ENCODE measurements around the gene GDAP1L1.
A peak's percentile ranks its signal among the peaks of the same experiment; 100 is the strongest.

GDAP1L1 gene

GRCh38 chr20:44247131-44247571 lies at the start of gene GDAP1L1:
Gene GDAP1L1, plus strand, starts transcription at chr20:44247308. Its CDS starts 27 bp downstream, at chr20:44247335.
- no peak for DNase-seq

GRCh38 chr20:44198872-44199271 lies 48.2 kb upstream of the GDAP1L1 start:
- no peak for DNase-seq

- no peak for DNase-seq
Measured at GRCh38 chr20:44199877-44200276, 47.2 kb upstream of the GDAP1L1 start.

GRCh38 chr20:44200371-44200770 lies 46.7 kb upstream of the GDAP1L1 start:
- DNase-seq: no peak

GRCh38 chr20:44200983-44201382 lies 46.1 kb upstream of the GDAP1L1 start:
- DNase-seq: no peak

- DNase-seq: no peak
Measured at GRCh38 chr20:44203161-44203560, 43.9 kb upstream of the GDAP1L1 start.

GRCh38 chr20:44204156-44204831 lies 42.8 kb upstream of the GDAP1L1 start:
- DNase-seq: no peak

GRCh38 chr20:44204832-44205215 lies 42.3 kb upstream of the GDAP1L1 start:
- DNase-seq: no peak

GRCh38 chr20:44206132-44206531 lies 41.0 kb upstream of the GDAP1L1 start:
- DNase-seq: no peak

GRCh38 chr20:44207126-44207723 lies 39.9 kb upstream of the GDAP1L1 start:
- no peak for DNase-seq

- no peak for DNase-seq
Measured at GRCh38 chr20:44208165-44208564, 38.9 kb upstream of the GDAP1L1 start.

- DNase-seq: no peak
Measured at GRCh38 chr20:44208770-44209169, 38.3 kb upstream of the GDAP1L1 start.

- peak; percentile 13 for DNase-seq
Measured at GRCh38 chr20:44209686-44210405, 37.3 kb upstream of the GDAP1L1 start.

- peak; percentile 95 for DNase-seq
Measured at GRCh38 chr20:44210406-44211176, 36.5 kb upstream of the GDAP1L1 start, which contains the start of gene OSER1. Gene OSER1, minus strand, starts transcription at chr20:44210771. Its CDS starts 3,814 bp downstream, at chr20:44206957.

- peak; percentile 7 for DNase-seq
Measured at GRCh38 chr20:44211177-44212039, 35.7 kb upstream of the GDAP1L1 start.

- no peak for DNase-seq
Measured at GRCh38 chr20:44212792-44213191, 34.3 kb upstream of the GDAP1L1 start.

GRCh38 chr20:44215125-44215524 lies 32.0 kb upstream of the GDAP1L1 start:
- DNase-seq: peak; percentile 74

- peak; percentile 62 for DNase-seq
Measured at GRCh38 chr20:44217342-44218092, 29.6 kb upstream of the GDAP1L1 start.

- DNase-seq: peak; percentile 37
Measured at GRCh38 chr20:44218446-44218845, 28.7 kb upstream of the GDAP1L1 start.

- no peak for DNase-seq
Measured at GRCh38 chr20:44219170-44219730, 27.9 kb upstream of the GDAP1L1 start.

- no peak for DNase-seq
Measured at GRCh38 chr20:44219791-44220190, 27.3 kb upstream of the GDAP1L1 start.
